ENCODE data around the gene AGBL4. TPM values are rescaled to one million over a fixed set of nuclear protein-coding genes. Genes with fewer than 3 reads are reported as not detected.

Gene AGBL4
- total RNA-seq, 1 experiment from 2014 or later: 0.33 TPM

DNA sequence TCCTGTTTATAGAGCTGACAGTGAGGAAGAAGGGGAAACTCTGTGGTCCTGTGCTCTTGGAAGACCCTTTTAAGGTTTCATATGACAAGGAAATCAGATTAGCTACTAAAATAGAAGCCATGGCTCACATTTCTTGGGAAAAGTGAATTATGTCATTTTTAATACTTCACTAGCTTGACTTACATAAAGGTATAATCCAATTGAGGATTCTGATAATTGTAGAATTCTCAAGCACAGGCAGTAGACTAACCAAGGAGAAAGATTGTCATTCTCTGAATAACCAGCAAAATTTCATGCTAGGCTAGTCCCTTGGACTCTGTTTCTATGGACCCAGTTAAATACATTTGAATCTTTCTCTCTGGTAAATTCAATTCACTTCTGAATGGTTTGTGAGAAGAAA, 634.1 kb downstream of the AGBL4 start:
- BruUV-seq (replicated peaks): no TSS peak
- H3K9me2 ChIP-seq (replicated peaks; ENCODE audit: low read length): 0 out of 2 replicates have a peak, but pooled peaks cover 4% of the 10 kb centered on the region
- no peaks in the 10 kb centered on the region for H3K36me3 ChIP-seq (ENCODE audit: low read depth, low read length)
- CTCF ChIA-PET: no interaction called here
- H3F3A ChIP-seq (ENCODE audit: low read length, unreplicated experiment): no peaks in the 10 kb centered on the region
- no peaks in the 10 kb centered on the region for H3K9me3 ChIP-seq (ENCODE audit: low read length)
- DNase-seq (no peak), ATAC-seq (no peak)
- H2AFZ ChIP-seq (ENCODE audit: low read length): no peak overlapping the region
- H3K9ac ChIP-seq (ENCODE audit: low read length): no peak overlapping the region
- no peaks in the 10 kb centered on the region for H3K79me2 ChIP-seq (ENCODE audit: low read length)
- intact Hi-C loops (cut with micrococcal nuclease): no loop called here
- H3K27ac ChIP-seq (ENCODE audit: low read length): no peak overlapping the region
- POLR2A ChIA-PET (ENCODE audit: unreplicated experiment): no interaction called here
- H3K4me1 ChIP-seq (ENCODE audit: insufficient read depth, low read length): peaks cover 2% of the 10 kb centered on the region; the same call in 1 of the 2 replicates
- no peaks in the 10 kb centered on the region for H4K20me1 ChIP-seq (ENCODE audit: low read length)
- no peaks in the 10 kb centered on the region for H3K27me3 ChIP-seq (ENCODE audit: low read length)
- no peak overlapping the region for H3K4me2 ChIP-seq (ENCODE audit: low read length)
- no peak for TF ChIP-seq EZH2phosphoT487 (IDR thresholded peaks at IDR 0.05; ENCODE audit: borderline replicate concordance, low read length)
- no peak for TF ChIP-seq EZH2 (IDR thresholded peaks at IDR 0.05; ENCODE audit: low read length, unreplicated experiment)
- TF ChIP-seq, protein P1, sequence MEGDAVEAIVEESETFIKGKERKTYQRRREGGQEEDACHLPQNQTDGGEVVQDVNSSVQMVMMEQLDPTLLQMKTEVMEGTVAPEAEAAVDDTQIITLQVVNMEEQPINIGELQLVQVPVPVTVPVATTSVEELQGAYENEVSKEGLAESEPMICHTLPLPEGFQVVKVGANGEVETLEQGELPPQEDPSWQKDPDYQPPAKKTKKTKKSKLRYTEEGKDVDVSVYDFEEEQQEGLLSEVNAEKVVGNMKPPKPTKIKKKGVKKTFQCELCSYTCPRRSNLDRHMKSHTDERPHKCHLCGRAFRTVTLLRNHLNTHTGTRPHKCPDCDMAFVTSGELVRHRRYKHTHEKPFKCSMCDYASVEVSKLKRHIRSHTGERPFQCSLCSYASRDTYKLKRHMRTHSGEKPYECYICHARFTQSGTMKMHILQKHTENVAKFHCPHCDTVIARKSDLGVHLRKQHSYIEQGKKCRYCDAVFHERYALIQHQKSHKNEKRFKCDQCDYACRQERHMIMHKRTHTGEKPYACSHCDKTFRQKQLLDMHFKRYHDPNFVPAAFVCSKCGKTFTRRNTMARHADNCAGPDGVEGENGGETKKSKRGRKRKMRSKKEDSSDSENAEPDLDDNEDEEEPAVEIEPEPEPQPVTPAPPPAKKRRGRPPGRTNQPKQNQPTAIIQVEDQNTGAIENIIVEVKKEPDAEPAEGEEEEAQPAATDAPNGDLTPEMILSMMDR (conservative IDR thresholded peaks at IDR 0.05; ENCODE audit: low read depth, low read length): no peak
- no peak overlapping the region for H3K4me3 ChIP-seq (ENCODE audit: low read length)

DNA sequence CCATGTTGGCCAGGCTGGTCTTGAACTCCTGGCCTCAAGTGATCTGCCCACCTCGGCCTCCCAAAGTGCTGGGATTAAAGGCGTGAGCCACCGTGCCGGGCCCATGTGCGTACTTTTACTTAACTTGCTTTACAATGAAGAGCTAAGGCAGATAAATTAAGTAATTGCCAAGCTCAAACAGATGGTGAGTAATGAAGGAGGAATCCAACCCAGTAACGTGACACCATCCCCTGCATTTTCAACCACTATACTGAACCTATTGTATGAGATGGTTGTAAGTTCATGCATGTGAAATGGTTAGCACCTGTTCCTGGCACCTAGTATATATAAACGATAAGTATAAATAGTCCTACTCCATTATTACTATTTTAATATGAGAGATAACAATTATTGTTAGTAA, 659.1 kb downstream of the AGBL4 start:
- ChIA-PET CTCF (no interaction called here), POLR2A (ENCODE audit: unreplicated experiment) (interaction anchor here (0.6 kb wide), 1 partner anchor 265 kb away, joined by 4 read pairs; no protein-coding TSS in a partner anchor)
- Histone ChIP-seq H3K27ac (ENCODE audit: low read length) (peak overlapping the region; percentile 47; the same call in 1 of the 2 replicates), H4K20me1 (ENCODE audit: low read length) (no peaks in the 10 kb centered on the region), H3K4me2 (ENCODE audit: low read length) (peak overlapping the region; percentile 18; the same call in 1 of the 2 replicates), H3K36me3 (ENCODE audit: low read depth, low read length) (no peaks in the 10 kb centered on the region), H3F3A (ENCODE audit: low read length, unreplicated experiment) (no peaks in the 10 kb centered on the region), H3K9me3 (ENCODE audit: low read length) (no peaks in the 10 kb centered on the region), H3K9ac (ENCODE audit: low read length) (no peak overlapping the region), H3K4me1 (ENCODE audit: insufficient read depth, low read length) (peaks cover 20% of the 10 kb centered on the region), H3K27me3 (ENCODE audit: low read length) (no peaks in the 10 kb centered on the region), H3K9me2 (replicated peaks; ENCODE audit: low read length) (no peaks in the 10 kb centered on the region), H2AFZ (ENCODE audit: low read length) (peak overlapping the region; percentile 24; the same call in 1 of the 2 replicates), H3K79me2 (ENCODE audit: low read length) (no peaks in the 10 kb centered on the region), H3K4me3 (ENCODE audit: low read length) (no peak overlapping the region)
- no TSS peak for BruUV-seq (replicated peaks)
- peak; percentile 89 for DNase-seq
- no peak for TF ChIP-seq EZH2phosphoT487 (IDR thresholded peaks at IDR 0.05; ENCODE audit: borderline replicate concordance, low read length)
- TF ChIP-seq, protein P1 (conservative IDR thresholded peaks at IDR 0.05; ENCODE audit: low read depth, low read length): no peak
- no peak for TF ChIP-seq EZH2 (IDR thresholded peaks at IDR 0.05; ENCODE audit: low read length, unreplicated experiment)
- intact Hi-C loops (cut with micrococcal nuclease): no loop called here
- peak; percentile 86 for ATAC-seq

DNA sequence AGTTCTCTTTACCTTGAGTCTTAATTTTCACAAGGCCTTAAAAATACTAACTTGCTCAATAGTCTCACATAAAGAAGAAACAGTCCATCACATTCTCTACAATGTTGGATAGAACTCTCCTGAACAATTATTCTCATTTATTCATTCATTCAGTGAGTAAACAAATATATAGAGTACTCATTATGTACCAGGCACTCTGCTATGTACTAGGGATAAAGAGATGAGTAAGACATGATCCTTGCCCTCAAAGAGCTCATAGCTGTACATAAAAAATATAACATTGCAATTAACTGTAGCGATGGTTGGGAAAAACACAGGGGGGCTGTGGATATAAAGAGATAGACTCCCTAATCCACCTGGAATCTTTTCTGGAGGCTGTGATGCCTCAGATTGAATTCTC, 660.1 kb downstream of the AGBL4 start:
- H3K9me2 ChIP-seq (replicated peaks; ENCODE audit: low read length): no peaks in the 10 kb centered on the region
- POLR2A ChIA-PET (ENCODE audit: unreplicated experiment): interaction anchor here (0.5 kb wide), 1 partner anchor 12 kb away, joined by 6 read pairs; no protein-coding TSS in a partner anchor
- no TSS peak for BruUV-seq (replicated peaks)
- no peaks in the 10 kb centered on the region for H3K36me3 ChIP-seq (ENCODE audit: low read depth, low read length)
- no peaks in the 10 kb centered on the region for H3F3A ChIP-seq (ENCODE audit: low read length, unreplicated experiment)
- TF ChIP-seq, protein P1 (conservative IDR thresholded peaks at IDR 0.05; ENCODE audit: low read depth, low read length): no peak; the same call in 1 of the 2 replicates
- no peak for TF ChIP-seq EZH2phosphoT487 (IDR thresholded peaks at IDR 0.05; ENCODE audit: borderline replicate concordance, low read length)
- no peak for TF ChIP-seq EZH2 (IDR thresholded peaks at IDR 0.05; ENCODE audit: low read length, unreplicated experiment)
- peak; percentile 60 for DNase-seq
- intact Hi-C loops (cut with micrococcal nuclease): no loop called here
- H3K9ac ChIP-seq (ENCODE audit: low read length): no peak overlapping the region
- CTCF ChIA-PET: no interaction called here
- H3K79me2 ChIP-seq (ENCODE audit: low read length): no peaks in the 10 kb centered on the region
- H3K4me3 ChIP-seq (ENCODE audit: low read length): no peak overlapping the region
- peak; percentile 78 for ATAC-seq
- H3K9me3 ChIP-seq (ENCODE audit: low read length): no peaks in the 10 kb centered on the region
- H2AFZ ChIP-seq (ENCODE audit: low read length): no peak overlapping the region
- peaks cover 20% of the 10 kb centered on the region for H3K4me1 ChIP-seq (ENCODE audit: insufficient read depth, low read length)
- H3K27me3 ChIP-seq (ENCODE audit: low read length): no peaks in the 10 kb centered on the region
- 0 out of 2 replicates have a peak overlapping the region, but pooled peaks have one; percentile 47 for H3K27ac ChIP-seq (ENCODE audit: low read length)
- H4K20me1 ChIP-seq (ENCODE audit: low read length): no peaks in the 10 kb centered on the region
- H3K4me2 ChIP-seq (ENCODE audit: low read length): no peak overlapping the region
